Skeletal muscle tissue (tissue), 4 donors: ENCODE results near the gene MLEC. TPM values are rescaled to one million over a fixed set of nuclear protein-coding genes. Genes with fewer than 3 reads are reported as not detected.
"Not testable (repeated sequence)": the region's sequence is repeated elsewhere in the genome, so short reads cannot be mapped to it uniquely, and the experiment has no call there.

Experiments
- H3K27ac ChIP-seq: one replicate; pipeline ENCODE4 v1.7.0; 2013; ENCODE audit warnings: mild to moderate bottlenecking, low read depth, low read length, inconsistent platforms
- H3K27me3 ChIP-seq, 3 donors: one replicate each; pipeline ENCODE4 v1.7.0; 2013; ENCODE audit warnings: low read length in 3 of 3; ENCODE audit not compliant: control insufficient read depth in 3 of 3, insufficient read depth in 3 of 3
- H3K36me3 ChIP-seq, 3 donors: one replicate each; pipeline ENCODE4 v1.7.0; 2013; ENCODE audit warnings: low read length in 3 of 3; ENCODE audit not compliant: control insufficient read depth in 3 of 3, insufficient read depth in 3 of 3
- H3K4me1 ChIP-seq, 3 donors: one replicate each; pipeline ENCODE4 v1.7.0; 2013; ENCODE audit warnings: low read length in 3 of 3, mild to moderate bottlenecking in 3 of 3; ENCODE audit not compliant: control insufficient read depth in 3 of 3, insufficient read depth in 3 of 3
- H3K4me3 ChIP-seq, 3 donors: one replicate each; pipeline ENCODE4 v1.7.0; 2013; ENCODE audit warnings: low read length in 3 of 3
- H3K9ac ChIP-seq, 3 donors: one replicate each; pipeline ENCODE4 v1.7.0; 2013; ENCODE audit warnings: low read length in 3 of 3, mild to moderate bottlenecking in 3 of 3, moderate library complexity in 2 of 3, low read depth in 1 of 3
- H3K9me3 ChIP-seq, 3 donors: one replicate each; pipeline ENCODE4 v1.7.0; 2013; ENCODE audit warnings: low read length in 3 of 3; ENCODE audit not compliant: control insufficient read depth in 3 of 3
- total RNA-seq: library from RNA; depleted of rRNA; stranded (reverse); fragments of >200 nt; gene quantifications from one replicate; pipeline ENCODE4 v1.2.3, GENCODE V29; 2014
- donor health status: Osteomylitis.

MLEC gene
- total RNA-seq, 1 donor from 2014 or later: 50.6 TPM

DNA sequence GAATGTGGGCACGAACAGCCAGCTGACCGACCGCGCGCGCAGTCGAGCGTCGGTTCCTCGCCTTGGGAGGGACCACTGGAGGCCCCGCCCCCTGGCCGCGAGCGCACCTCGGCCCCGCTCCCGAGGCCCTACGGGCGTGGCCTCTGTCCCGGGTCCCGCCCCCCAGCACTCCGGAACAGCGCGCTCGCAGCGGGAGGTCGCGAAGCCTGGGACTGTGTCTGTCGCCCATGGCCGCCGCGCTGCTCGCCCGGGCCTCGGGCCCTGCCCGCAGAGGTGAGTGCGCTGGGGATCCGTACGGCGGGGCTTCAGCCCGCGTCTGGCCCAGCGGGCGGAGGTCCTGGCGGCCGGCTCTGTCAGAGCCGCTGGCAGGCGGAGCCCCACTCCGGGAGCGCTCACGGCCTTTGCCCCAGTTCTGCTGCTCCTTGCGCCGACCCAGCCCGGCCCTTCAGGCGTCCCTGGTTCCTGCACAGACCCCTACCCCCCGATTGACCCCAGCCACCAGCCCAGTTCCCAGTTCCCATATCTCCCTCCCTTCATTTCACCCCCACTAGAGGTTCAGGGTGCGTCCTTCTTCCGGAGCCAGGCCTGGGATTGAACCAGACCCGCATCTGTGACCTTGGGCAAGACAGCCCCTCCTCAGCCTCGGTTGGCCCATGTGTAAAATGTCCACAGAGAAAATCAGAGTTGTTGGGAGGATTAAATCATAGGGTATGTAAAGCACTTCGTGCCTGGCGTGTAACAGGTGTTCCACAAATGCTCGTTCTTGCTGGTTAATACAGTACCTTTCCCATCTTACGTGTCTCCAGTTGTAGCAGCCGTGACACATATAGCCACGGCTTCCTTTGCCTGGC, 38.9 kb downstream of the MLEC start, which contains the start of gene ACADS:
TSS of gene ACADS (plus strand) at position 168 of the 851 bp plus-strand sequence. CDS start at position 228, 60 bp downstream.
- Histone ChIP-seq H3K27ac (peak within 1 kb of the TSS; percentile 76), H3K9ac (peak within 1 kb of the TSS; percentile 75 to 90 (median 89)), H3K4me3 (peak within 1 kb of the TSS; percentile 72 to 86 (median 74)), H3K4me1 (peaks cover 21 to 25% (median 24%) of the 10 kb centered on the region in 3 donors), H3K27me3 (no peaks in the 10 kb centered on the region), H3K36me3 (peaks cover 33 to 48% (median 47%) of the 10 kb centered on the region in 3 donors), H3K9me3 (no peaks in the 10 kb centered on the region)

GRCh38 chr12:120726510-120726793, 39.5 kb downstream of the MLEC start:
- Histone ChIP-seq H3K27ac (peak overlapping the region; percentile 76), H3K4me3 (peak overlapping the region; percentile 72 to 86 (median 74)), H3K9me3 (no peaks in the 10 kb centered on the region), H3K9ac (peak overlapping the region; percentile 75 to 90 (median 89)), H3K4me1 (peaks cover 16 to 20% (median 19%) of the 10 kb centered on the region in 3 donors), H3K36me3 (peaks cover 30 to 42% (median 42%) of the 10 kb centered on the region in 3 donors), H3K27me3 (no peaks in the 10 kb centered on the region)

DNA sequence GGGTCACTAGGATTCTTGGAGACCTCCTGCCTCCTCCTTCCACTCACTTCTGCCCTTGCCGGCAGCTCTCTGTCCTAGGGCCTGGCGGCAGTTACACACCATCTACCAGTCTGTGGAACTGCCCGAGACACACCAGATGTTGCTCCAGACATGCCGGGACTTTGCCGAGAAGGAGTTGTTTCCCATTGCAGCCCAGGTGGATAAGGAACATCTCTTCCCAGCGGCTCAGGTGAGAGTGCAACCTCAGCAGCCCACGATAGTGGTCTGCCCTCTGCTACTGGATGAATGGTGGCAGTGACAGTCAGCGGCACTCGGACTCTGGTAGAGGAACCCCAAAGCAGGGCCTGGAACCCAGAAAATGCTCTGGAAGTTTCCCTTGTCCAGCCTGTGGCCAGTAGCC, 40.0 kb downstream of the MLEC start:
- Histone ChIP-seq H3K27me3 (no peaks in the 10 kb centered on the region), H3K4me1 (peaks cover 14 to 20% (median 17%) of the 10 kb centered on the region in 3 donors), H3K9me3 (no peaks in the 10 kb centered on the region), H3K27ac (no peak overlapping the region), H3K36me3 (peaks cover 25 to 37% (median 37%) of the 10 kb centered on the region in 3 donors), H3K4me3 (peak overlapping the region in 2 of 3 donors; percentile 72 to 86), H3K9ac (peak overlapping the region in 2 of 3 donors; percentile 89 to 90)

GRCh38 chr12:120732198-120732597, 45.2 kb downstream of the MLEC start:
- not testable (repeated sequence) for H3K4me3 ChIP-seq, H3K9me3 ChIP-seq, H3K27me3 ChIP-seq, H3K4me1 ChIP-seq, H3K9ac ChIP-seq, H3K27ac ChIP-seq
- H3K36me3 ChIP-seq: peaks cover 19 to 30% (median 25%) of the 10 kb centered on the region in 3 donors

DNA sequence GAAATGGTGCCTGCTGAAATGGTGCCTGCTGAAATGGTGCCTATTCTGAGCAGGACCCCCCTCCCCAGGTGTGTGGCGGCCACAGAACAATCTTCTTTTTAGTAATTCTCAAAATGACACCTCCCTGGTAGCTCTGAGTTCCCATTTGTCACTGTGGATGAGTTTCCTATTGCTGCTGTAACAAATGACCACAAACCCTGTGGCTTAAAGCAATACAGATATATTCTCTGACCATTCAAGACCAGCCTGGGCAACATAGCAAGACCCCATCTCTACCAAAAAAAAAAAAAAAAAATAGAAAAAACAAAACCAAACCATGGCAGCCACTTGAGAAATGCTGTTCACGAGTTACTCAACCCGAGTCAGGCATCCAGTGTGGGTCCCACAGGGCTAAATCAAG, 46.6 kb downstream of the MLEC start:
- peaks cover 18 to 22% (median 18%) of the 10 kb centered on the region in 3 donors for H3K36me3 ChIP-seq
- no peaks in the 10 kb centered on the region for H3K4me1 ChIP-seq
- H3K27ac ChIP-seq: no peak overlapping the region
- H3K9me3 ChIP-seq: no peaks in the 10 kb centered on the region
- no peak overlapping the region for H3K4me3 ChIP-seq
- no peak overlapping the region for H3K9ac ChIP-seq
- no peaks in the 10 kb centered on the region for H3K27me3 ChIP-seq

- H3K4me3 ChIP-seq: no peak overlapping the region
- no peaks in the 10 kb centered on the region for H3K9me3 ChIP-seq
- H3K36me3 ChIP-seq: peaks cover 16 to 22% (median 20%) of the 10 kb centered on the region in 3 donors
- no peak overlapping the region for H3K27ac ChIP-seq
- H3K27me3 ChIP-seq: no peaks in the 10 kb centered on the region
- H3K9ac ChIP-seq: no peak overlapping the region
- H3K4me1 ChIP-seq: no peaks in the 10 kb centered on the region
Measured at GRCh38 chr12:120734210-120734609, 47.3 kb downstream of the MLEC start.

GRCh38 chr12:120735181-120735580, 48.2 kb downstream of the MLEC start:
- Histone ChIP-seq H3K4me3 (no peak overlapping the region), H3K27ac (no peak overlapping the region), H3K27me3 (no peaks in the 10 kb centered on the region), H3K4me1 (no peaks in the 10 kb centered on the region), H3K36me3 (peaks cover 9 to 17% (median 17%) of the 10 kb centered on the region in 3 donors), H3K9me3 (no peaks in the 10 kb centered on the region), H3K9ac (no peak overlapping the region)

GRCh38 chr12:120736404-120737331, 49.7 kb downstream of the MLEC start:
- Histone ChIP-seq H3K4me3 (no peak overlapping the region), H3K27me3 (no peaks in the 10 kb centered on the region), H3K9me3 (no peaks in the 10 kb centered on the region), H3K27ac (no peak overlapping the region), H3K36me3 (peaks cover 3 to 10% (median 10%) of the 10 kb centered on the region in 3 donors), H3K4me1 (peaks cover 1 to 2% (median 2%) of the 10 kb centered on the region in 3 donors), H3K9ac (no peak overlapping the region)

DNA sequence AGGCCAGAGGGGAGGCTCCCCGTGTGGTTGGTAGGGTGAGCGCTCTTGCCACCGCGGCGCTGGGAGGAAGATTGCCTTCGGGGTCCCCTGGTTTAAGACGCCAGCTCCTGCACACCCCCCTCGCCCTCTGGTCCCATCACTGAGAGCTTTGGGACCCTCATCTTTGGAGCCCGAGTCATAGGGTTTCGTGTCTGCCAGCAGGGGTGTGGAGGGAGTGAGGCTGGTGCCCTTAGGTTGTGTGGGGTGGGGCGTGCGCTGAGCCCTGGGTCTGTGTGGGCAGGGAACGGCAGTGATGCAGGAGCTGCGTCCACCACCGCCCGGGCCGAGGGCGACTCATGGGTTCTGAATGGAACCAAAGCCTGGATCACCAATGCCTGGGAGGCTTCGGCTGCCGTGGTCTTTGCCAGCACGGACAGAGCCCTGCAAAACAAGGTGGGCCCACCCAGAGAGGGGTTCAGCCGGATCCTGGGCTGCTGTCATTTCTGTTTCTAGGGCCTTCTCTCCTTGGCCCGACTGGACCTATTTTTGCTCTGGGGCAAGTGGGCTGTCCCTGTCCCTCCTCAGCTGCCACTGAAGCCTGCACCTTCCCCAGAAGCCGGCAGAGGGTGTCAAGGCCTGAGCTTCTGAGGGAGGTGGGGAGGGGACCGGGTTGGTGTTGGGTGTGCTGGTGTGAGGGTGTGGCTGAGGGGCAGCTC, 50.8 kb downstream of the MLEC start:
- H3K27me3 ChIP-seq: no peaks in the 10 kb centered on the region
- H3K9me3 ChIP-seq: no peaks in the 10 kb centered on the region
- no peak overlapping the region for H3K9ac ChIP-seq
- H3K4me3 ChIP-seq: no peak overlapping the region
- H3K36me3 ChIP-seq: peaks cover 3 to 10% (median 10%) of the 10 kb centered on the region in 3 donors
- H3K27ac ChIP-seq: no peak overlapping the region
- peaks cover 8 to 9% (median 8%) of the 10 kb centered on the region in 3 donors for H3K4me1 ChIP-seq
